Right lobe of liver (tissue), 4 donors: ENCODE data around the gene RERE.

ENCODE experiments used
- CTCF ChIP-seq, 4 donors: fragments of 200-600 bp in 3 of 4; fragments of 450-650 bp in 1 of 4; IDR thresholded peaks; one replicate each; pipeline versions ENCODE4 v1.5.1 to v1.8.0; 2016 to 2022; ENCODE audit warnings: antibody characterized with exemption in 4 of 4, mild to moderate bottlenecking in 2 of 4
- POLR2A ChIP-seq: fragments of 450-650 bp; IDR thresholded peaks from one replicate; pipeline ENCODE4 v1.6.1; 2017; ENCODE audit warnings: antibody characterized with exemption, mild to moderate bottlenecking
- donor health status: DM: no; HTN: no; CAD: no.
- donor health status: DM: no; HTN: no; CAD: no.
- donor health status: DM: no; HTN: yes; CAD: no.

DNA sequence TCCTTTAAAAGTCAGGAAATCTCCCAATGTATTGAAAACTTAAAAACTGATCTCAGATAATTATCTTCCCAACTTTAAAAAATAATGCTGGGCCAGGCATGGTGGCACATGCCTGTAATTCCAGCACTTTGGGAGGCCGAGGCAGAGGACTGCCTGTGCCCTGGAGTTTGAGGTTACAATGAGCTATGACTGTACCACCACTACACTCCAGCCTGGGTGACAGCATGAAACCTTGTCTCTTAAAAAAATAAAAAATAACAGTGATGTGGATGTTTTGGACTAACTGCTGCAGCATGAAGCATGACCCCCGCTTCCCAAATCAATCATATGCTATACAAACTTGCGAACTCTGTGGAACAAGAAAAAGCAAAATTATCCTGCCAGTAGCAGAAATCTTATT is 186.3 kb downstream of the RERE start:
- TF ChIP-seq POLR2A: no peak
- no peak for TF ChIP-seq CTCF (IDR thresholded peaks at IDR 0.05)
